Measurements from ENCODE around the gene TMCC1.

DNA sequence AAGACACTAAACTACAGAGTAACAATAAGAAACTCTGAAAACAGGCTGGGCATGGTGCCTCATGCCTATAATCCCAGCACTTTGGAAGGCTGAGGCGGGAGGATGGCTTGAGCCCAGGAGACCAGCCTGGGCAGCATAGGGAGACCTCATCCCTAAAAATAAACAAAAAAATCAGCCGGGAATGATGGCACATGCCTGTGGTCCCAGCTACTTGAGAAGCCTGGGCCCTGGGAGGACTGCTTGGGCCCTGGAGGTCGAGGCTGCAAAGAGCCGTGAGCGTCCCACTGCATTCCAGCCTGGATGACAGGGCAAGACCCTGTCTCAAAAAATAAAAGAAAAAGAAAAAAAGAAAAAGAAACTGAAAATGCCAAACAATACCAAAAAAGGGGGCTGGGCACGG is 55.4 kb downstream of the TMCC1 start:
- TF ChIP-seq CTCF (IDR thresholded peaks at IDR 0.05) (no peak), POLR2A (IDR thresholded peaks at IDR 0.05) (no peak)

Measured in thyroid gland (tissue), 4 donors.